OCI-LY3 (cell line): Measurements from ENCODE around the gene ASIC2.

ENCODE experiments used
- EZH2phosphoT487 ChIP-seq: fragments of 200-600 bp; shearing (Covaris generic); IDR thresholded peaks from 2 replicates; pipeline ENCODE4 v1.6.1; 2018; ENCODE audit warnings: antibody characterized with exemption, mixed run types, low read depth
- TF ChIP-seq, protein P1 (sequence below): fragments of 200-600, 300-600 bp; sonication (generic); IDR thresholded peaks from 2 replicates; pipeline ENCODE4 v1.5.1; 2014; ENCODE audit warnings: antibody characterized with exemption, low read length, low read depth

DNA sequence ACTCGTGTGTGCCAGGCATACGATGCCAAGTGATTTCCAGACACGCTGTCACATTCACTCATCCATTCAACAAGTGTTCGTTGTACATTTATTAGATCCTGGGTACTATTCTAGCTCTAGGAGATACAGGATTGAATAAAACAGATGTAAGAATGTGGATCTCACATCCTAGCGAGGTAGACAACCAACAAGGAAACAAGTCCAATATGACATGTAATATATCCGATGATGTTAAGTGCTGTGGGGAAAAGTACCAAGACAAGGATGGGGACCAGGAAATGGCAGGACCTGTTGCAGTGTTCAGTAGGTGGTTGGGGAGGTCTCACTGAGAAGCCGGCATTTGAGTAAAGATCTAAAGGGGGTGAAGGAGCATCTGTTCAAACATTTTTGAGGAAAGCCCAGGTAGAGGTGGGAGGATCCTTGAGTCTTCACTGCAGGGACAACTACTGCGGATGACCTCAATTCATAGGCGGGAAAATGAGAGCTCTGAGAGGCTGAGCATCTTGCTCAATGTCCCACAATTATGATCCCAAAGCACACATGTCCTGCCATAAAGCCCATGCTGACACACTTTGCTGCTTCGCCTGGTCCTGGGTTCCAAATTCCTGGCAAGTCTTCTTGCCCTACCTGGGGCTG, 129.4 kb downstream of the ASIC2 start:
- TF ChIP-seq, protein P1, sequence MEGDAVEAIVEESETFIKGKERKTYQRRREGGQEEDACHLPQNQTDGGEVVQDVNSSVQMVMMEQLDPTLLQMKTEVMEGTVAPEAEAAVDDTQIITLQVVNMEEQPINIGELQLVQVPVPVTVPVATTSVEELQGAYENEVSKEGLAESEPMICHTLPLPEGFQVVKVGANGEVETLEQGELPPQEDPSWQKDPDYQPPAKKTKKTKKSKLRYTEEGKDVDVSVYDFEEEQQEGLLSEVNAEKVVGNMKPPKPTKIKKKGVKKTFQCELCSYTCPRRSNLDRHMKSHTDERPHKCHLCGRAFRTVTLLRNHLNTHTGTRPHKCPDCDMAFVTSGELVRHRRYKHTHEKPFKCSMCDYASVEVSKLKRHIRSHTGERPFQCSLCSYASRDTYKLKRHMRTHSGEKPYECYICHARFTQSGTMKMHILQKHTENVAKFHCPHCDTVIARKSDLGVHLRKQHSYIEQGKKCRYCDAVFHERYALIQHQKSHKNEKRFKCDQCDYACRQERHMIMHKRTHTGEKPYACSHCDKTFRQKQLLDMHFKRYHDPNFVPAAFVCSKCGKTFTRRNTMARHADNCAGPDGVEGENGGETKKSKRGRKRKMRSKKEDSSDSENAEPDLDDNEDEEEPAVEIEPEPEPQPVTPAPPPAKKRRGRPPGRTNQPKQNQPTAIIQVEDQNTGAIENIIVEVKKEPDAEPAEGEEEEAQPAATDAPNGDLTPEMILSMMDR: no peak
- TF ChIP-seq EZH2phosphoT487: no peak
